ENCODE data around the gene SERPINE2.

Gene SERPINE2

GRCh38 chr2:224039080-224039769, at the start of gene SERPINE2:
SERPINE2 (minus strand) TSS chr2:224039286; CDS start chr2:224001900, 37,386 bp downstream.
- Histone ChIP-seq H3K9me2 (replicated peaks; ENCODE audit: insufficient read depth, low read length) (no peaks in the 10 kb centered on the region), H2AFZ (ENCODE audit: low read depth, low read length, severe bottlenecking) (no peak within 1 kb of the TSS), H3K27me3 (ENCODE audit: low read length) (no peaks in the 10 kb centered on the region), H3K9me3 (ENCODE audit: insufficient read depth, low read length) (no peaks in the 10 kb centered on the region), H4K20me1 (ENCODE audit: low read depth, low read length) (no peaks in the 10 kb centered on the region), H3K9ac (ENCODE audit: low read length) (no peak within 1 kb of the TSS), H3K4me3 (ENCODE audit: insufficient read depth, low read length, poor library complexity, severe bottlenecking) (peak within 1 kb of the TSS; percentile 27), H3K27ac (ENCODE audit: low read depth, low read length) (no peak within 1 kb of the TSS), H3F3A (ENCODE audit: insufficient read depth) (no peaks in the 10 kb centered on the region), H3K36me3 (ENCODE audit: low read length) (no peaks in the 10 kb centered on the region), H3K4me2 (ENCODE audit: low read depth, low read length, poor library complexity, severe bottlenecking) (peak within 1 kb of the TSS; percentile 37), H3K79me2 (ENCODE audit: insufficient read depth, low read length) (no peaks in the 10 kb centered on the region)
- TF ChIP-seq EZH2phosphoT487 (conservative IDR thresholded peaks at IDR 0.05; ENCODE audit: low read length) (no peak), CTCF (IDR thresholded peaks at IDR 0.05; ENCODE audit: insufficient read depth, low read length, poor library complexity, severe bottlenecking) (no peak)

- Histone ChIP-seq H4K20me1 (ENCODE audit: low read depth, low read length) (no peaks in the 10 kb centered on the region), H3K9ac (ENCODE audit: low read length) (no peak overlapping the region), H3K27me3 (ENCODE audit: low read length) (no peaks in the 10 kb centered on the region), H3K79me2 (ENCODE audit: insufficient read depth, low read length) (no peaks in the 10 kb centered on the region), H3K4me2 (ENCODE audit: low read depth, low read length, poor library complexity, severe bottlenecking) (no peak overlapping the region), H3K4me3 (ENCODE audit: insufficient read depth, low read length, poor library complexity, severe bottlenecking) (no peak overlapping the region), H3K36me3 (ENCODE audit: low read length) (no peaks in the 10 kb centered on the region), H3F3A (ENCODE audit: insufficient read depth) (no peaks in the 10 kb centered on the region), H2AFZ (ENCODE audit: low read depth, low read length, severe bottlenecking) (no peak overlapping the region), H3K27ac (ENCODE audit: low read depth, low read length) (no peak overlapping the region), H3K9me2 (replicated peaks; ENCODE audit: insufficient read depth, low read length) (no peaks in the 10 kb centered on the region), H3K9me3 (ENCODE audit: insufficient read depth, low read length) (no peaks in the 10 kb centered on the region)
- no peak for TF ChIP-seq EZH2phosphoT487 (conservative IDR thresholded peaks at IDR 0.05; ENCODE audit: low read length)
- TF ChIP-seq CTCF (IDR thresholded peaks at IDR 0.05; ENCODE audit: insufficient read depth, low read length, poor library complexity, severe bottlenecking), result no peak
Observed at GRCh38 chr2:224086226-224086914, 47.3 kb upstream of the SERPINE2 start.

GRCh38 chr2:224085811-224086210, 46.7 kb upstream of the SERPINE2 start:
- H3F3A ChIP-seq (ENCODE audit: insufficient read depth), result no peaks in the 10 kb centered on the region
- H3K79me2 ChIP-seq (ENCODE audit: insufficient read depth, low read length), result no peaks in the 10 kb centered on the region
- H3K9ac ChIP-seq (ENCODE audit: low read length), result no peak overlapping the region
- no peak overlapping the region for H2AFZ ChIP-seq (ENCODE audit: low read depth, low read length, severe bottlenecking)
- no peaks in the 10 kb centered on the region for H3K9me2 ChIP-seq (replicated peaks; ENCODE audit: insufficient read depth, low read length)
- no peak overlapping the region for H3K4me2 ChIP-seq (ENCODE audit: low read depth, low read length, poor library complexity, severe bottlenecking)
- H3K27ac ChIP-seq (ENCODE audit: low read depth, low read length), result no peak overlapping the region
- no peak overlapping the region for H3K4me3 ChIP-seq (ENCODE audit: insufficient read depth, low read length, poor library complexity, severe bottlenecking)
- no peak for TF ChIP-seq EZH2phosphoT487 (conservative IDR thresholded peaks at IDR 0.05; ENCODE audit: low read length)
- TF ChIP-seq CTCF (IDR thresholded peaks at IDR 0.05; ENCODE audit: insufficient read depth, low read length, poor library complexity, severe bottlenecking), result no peak
- no peaks in the 10 kb centered on the region for H3K36me3 ChIP-seq (ENCODE audit: low read length)
- no peaks in the 10 kb centered on the region for H3K27me3 ChIP-seq (ENCODE audit: low read length)
- no peaks in the 10 kb centered on the region for H4K20me1 ChIP-seq (ENCODE audit: low read depth, low read length)
- no peaks in the 10 kb centered on the region for H3K9me3 ChIP-seq (ENCODE audit: insufficient read depth, low read length)

All from SU-DHL-6 (cell line).